GM12891 (cell line): ENCODE data around the gene RAB28.

ENCODE experiments used
- POLR2A ChIP-seq: IDR thresholded peaks from 2 replicates; pipeline ENCODE4 v1.6.1; 2011; ENCODE audit warnings: low read depth, low read length, control low read depth
- POLR2AphosphoS5 ChIP-seq: IDR thresholded peaks from 2 replicates; pipeline ENCODE4 v1.6.1; 2011; ENCODE audit warnings: low read depth, low read length, control low read depth
- POU2F2 ChIP-seq: IDR thresholded peaks from 2 replicates; pipeline ENCODE4 v1.6.1; 2011; ENCODE audit warnings: low read depth, mild to moderate bottlenecking, control low read depth, low read length, moderate library complexity
- SPI1 ChIP-seq: IDR thresholded peaks from 2 replicates; pipeline ENCODE4 v1.6.1; 2011; ENCODE audit warnings: low read depth, low read length, control low read depth
- TAF1 ChIP-seq: IDR thresholded peaks from 2 replicates; pipeline ENCODE4 v1.6.1; 2011; ENCODE audit warnings: low read depth, low read length, control low read depth

DNA sequence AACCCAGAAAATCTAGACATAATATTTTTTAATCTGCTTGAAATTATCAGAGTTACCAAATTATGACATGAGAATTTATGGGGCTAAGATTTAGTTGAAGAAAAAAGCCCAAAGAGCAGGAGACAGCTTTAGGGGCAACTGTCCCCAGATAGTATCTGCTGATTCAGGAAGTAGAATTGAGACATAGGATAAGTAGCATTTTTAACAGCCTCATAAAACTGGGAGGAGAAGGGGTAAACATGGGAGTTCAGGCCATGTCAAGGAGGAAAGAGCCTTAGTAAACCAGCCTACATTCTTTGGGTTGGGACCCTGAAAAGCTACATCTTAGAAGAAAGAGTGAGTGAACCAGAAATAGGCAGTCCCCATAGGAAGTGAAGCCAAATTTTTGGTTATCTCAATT lies 9.7 kb upstream of the RAB28 start:
- TF ChIP-seq POLR2A (no peak), TAF1 (no peak), POLR2AphosphoS5 (no peak), POU2F2 (no peak), SPI1 (no peak)
